ENCODE data around the gene DPM2.

DNA sequence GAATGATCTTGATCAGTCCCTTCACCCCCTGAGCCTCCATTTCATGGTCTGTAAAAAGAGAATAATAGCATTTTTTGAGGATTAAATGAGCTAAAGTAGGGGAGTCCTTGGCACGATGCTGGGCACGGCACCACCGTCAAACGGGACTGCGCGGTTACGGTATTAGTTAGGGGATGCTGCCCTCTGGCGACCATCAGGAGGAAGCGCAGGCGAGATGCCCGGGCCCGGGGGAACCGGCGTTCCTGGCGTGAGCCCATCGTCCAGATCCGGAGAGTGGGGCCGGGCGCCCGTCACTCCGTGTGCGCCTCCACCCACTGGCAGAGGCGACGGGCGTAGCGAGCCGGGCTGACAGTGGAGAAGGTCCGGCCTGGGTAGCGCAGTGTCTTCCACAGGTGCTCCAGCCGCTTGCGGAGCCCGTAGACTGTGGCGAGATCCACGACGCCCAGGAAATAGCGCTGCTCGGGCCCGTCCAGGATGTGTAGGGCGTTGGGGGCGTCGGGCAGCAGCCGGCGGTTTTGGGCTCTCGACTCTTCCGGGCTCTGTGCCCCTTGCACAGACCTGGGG is 16.0 kb downstream of the DPM2 start:
- TF ChIP-seq POLR2A (IDR thresholded peaks at IDR 0.05; ENCODE audit: low read length) (no peak), GATA1 (IDR thresholded peaks at IDR 0.05; ENCODE audit: low read depth, low read length) (no peak)
